ENCODE measurements around the gene KCNE3. TPM values are rescaled to one million over a fixed set of nuclear protein-coding genes. Genes with fewer than 3 reads are reported as not detected.

Gene KCNE3
- total and polyA plus RNA-seq, 2 experiments from 2014 or later: 2.3 to 10.6 TPM

- Histone ChIP-seq H3K27ac (ENCODE audit: low read depth) (peak overlapping the region; percentile 41; the same call in 1 of the 2 replicates), H3K79me2 (replicated peaks; ENCODE audit: insufficient read depth) (no peaks in the 10 kb centered on the region), H3K4me3 (no peak overlapping the region), H3K4me2 (no peak overlapping the region; the same call in 1 of the 2 replicates), H3K36me3 (ENCODE audit: insufficient read depth) (no peaks in the 10 kb centered on the region), H3K27me3 (ENCODE audit: insufficient read depth) (no peaks in the 10 kb centered on the region), H3F3A (replicated peaks; ENCODE audit: low read depth) (no peaks in the 10 kb centered on the region), H4K20me1 (replicated peaks; ENCODE audit: insufficient read depth) (no peaks in the 10 kb centered on the region), H3K9me2 (ENCODE audit: insufficient read depth) (0 out of 2 replicates have a peak, but pooled peaks cover 3% of the 10 kb centered on the region), H2AFZ (peak overlapping the region; percentile 88), H3K4me1 (ENCODE audit: insufficient read depth) (peaks cover 4% of the 10 kb centered on the region; the same call in 1 of the 2 replicates)
- Mint-ChIP-seq H3K9me3 (no peaks in the 10 kb centered on the region; the same call in 2 of the 3 replicates), H3K27ac (no peak overlapping the region), H3K4me1 (peaks cover 21% of the 10 kb centered on the region), H3K4me3 (no peak overlapping the region), H3K36me3 (ENCODE audit: low read depth) (no peaks in the 10 kb centered on the region), H3K27me3 (ENCODE audit: insufficient read depth, low read depth, poor library complexity) (no peaks in the 10 kb centered on the region)
- DNase-seq (ENCODE audit: low spot score): peak; percentile 44
- TF ChIP-seq ZNF331 (CRISPR knock-in tag; IDR thresholded peaks at IDR 0.05; ENCODE audit: low read depth) (no peak), CTCF (conservative IDR thresholded peaks at IDR 0.05; ENCODE audit: low read depth in 2 of 2) (peak in 1 of 2 experiments; percentile 54; a peak in 2 of 4 replicates)
- ATAC-seq: peak; percentile 89
These were observed 24.1 kb downstream of the KCNE3 start for GRCh38 chr11:74443071-74443864.

- no peaks in the 10 kb centered on the region for H3F3A ChIP-seq (replicated peaks; ENCODE audit: low read depth)
- H3K27me3 ChIP-seq (ENCODE audit: insufficient read depth): no peaks in the 10 kb centered on the region
- Mint-ChIP-seq H3K27me3 (ENCODE audit: insufficient read depth, low read depth, poor library complexity) (no peaks in the 10 kb centered on the region), H3K27ac (no peak overlapping the region), H3K4me1 (peaks cover 21% of the 10 kb centered on the region), H3K36me3 (ENCODE audit: low read depth) (no peaks in the 10 kb centered on the region), H3K4me3 (no peak overlapping the region), H3K9me3 (no peaks in the 10 kb centered on the region; the same call in 2 of the 3 replicates)
- peak overlapping the region; percentile 88; the same call in 1 of the 2 replicates for H2AFZ ChIP-seq
- H3K4me3 ChIP-seq: no peak overlapping the region
- H3K4me1 ChIP-seq (ENCODE audit: insufficient read depth): peaks cover 4% of the 10 kb centered on the region; the same call in 1 of the 2 replicates
- no peaks in the 10 kb centered on the region for H3K36me3 ChIP-seq (ENCODE audit: insufficient read depth)
- no peak for DNase-seq (ENCODE audit: low spot score)
- H3K4me2 ChIP-seq: no peak overlapping the region
- no peak overlapping the region for H3K27ac ChIP-seq (ENCODE audit: low read depth)
- ATAC-seq: no peak
- H3K9me2 ChIP-seq (ENCODE audit: insufficient read depth): 0 out of 2 replicates have a peak, but pooled peaks cover 3% of the 10 kb centered on the region
- H3K79me2 ChIP-seq (replicated peaks; ENCODE audit: insufficient read depth): no peaks in the 10 kb centered on the region
- H4K20me1 ChIP-seq (replicated peaks; ENCODE audit: insufficient read depth): no peaks in the 10 kb centered on the region
- TF ChIP-seq CTCF (conservative IDR thresholded peaks at IDR 0.05; ENCODE audit: low read depth in 2 of 2): no peak
- no peak for TF ChIP-seq JUNB (IDR thresholded peaks at IDR 0.05; ENCODE audit: unreplicated experiment)
- TF ChIP-seq POLR2AphosphoS5 (IDR thresholded peaks at IDR 0.05; ENCODE audit: low read depth): no peak
- no peak for TF ChIP-seq REST (IDR thresholded peaks at IDR 0.05; ENCODE audit: unreplicated experiment)
These were observed 24.7 kb downstream of the KCNE3 start for GRCh38 chr11:74442636-74443035.
